Measurements from ENCODE around the gene PAM. TPM values are rescaled to one million over a fixed set of nuclear protein-coding genes. Genes with fewer than 3 reads are reported as not detected.

PAM gene
- polyA plus RNA-seq, 1 donor (not counting 4 experiments of a cell fraction or from before 2014, with no cell fraction given), result 149 TPM

- Histone ChIP-seq H3K9me3 (ENCODE audit: control insufficient read depth, low read depth, low read length) (no peaks in the 10 kb centered on the region), H3K79me2 (ENCODE audit: control insufficient read depth, insufficient read depth, low read length) (no peaks in the 10 kb centered on the region), H3K36me3 (ENCODE audit: control insufficient read depth in 2 of 2, extremely low read depth in 1 of 2, insufficient read depth in 2 of 2, low read length in 2 of 2) (no peaks in the 10 kb centered on the region), H3K4me3 (ENCODE audit: control insufficient read depth in 2 of 3, extremely low read depth in 1 of 3, insufficient read depth in 2 of 3, low read depth in 1 of 3, low read length in 3 of 3) (no peak overlapping the region), H3K9me1 (ENCODE audit: control insufficient read depth, extremely low read depth, insufficient read depth, low read length) (no peaks in the 10 kb centered on the region), H3K4me1 (ENCODE audit: control insufficient read depth, extremely low read depth, insufficient read depth, low read length) (no peaks in the 10 kb centered on the region), H4K20me1 (ENCODE audit: control insufficient read depth, extremely low read depth, insufficient read depth, low read length) (no peaks in the 10 kb centered on the region), H3K9ac (ENCODE audit: control insufficient read depth, extremely low read depth, insufficient read depth, low read length) (no peak overlapping the region), H3K27ac (ENCODE audit: control insufficient read depth, insufficient read depth, low read length) (no peak overlapping the region), H3K4me2 (ENCODE audit: control insufficient read depth, extremely low read depth, insufficient read depth, low read depth, low read length) (no peak overlapping the region), H3K27me3 (ENCODE audit: control insufficient read depth, extremely low read depth, insufficient read depth, low read length) (no peaks in the 10 kb centered on the region), H2AFZ (ENCODE audit: control insufficient read depth, low read length) (no peak overlapping the region)
- FAIRE-seq, result peak; percentile 80
- DNase-seq (ENCODE audit: low read depth, low spot score), result peak; percentile 28
- TF ChIP-seq CTCF (optimal IDR thresholded peaks at IDR 0.05 in 1 of 3, IDR thresholded peaks at IDR 0.05 in 1 of 3, conservative IDR thresholded peaks at IDR 0.05 in 1 of 3; ENCODE audit: extremely low read depth in 1 of 3, insufficient read depth in 2 of 3, low read length in 3 of 3) (no peak), EZH2 (IDR thresholded peaks at IDR 0.05; ENCODE audit: low read length) (no peak)
- dilution Hi-C loops (cut with MboI; ENCODE audit: extremely low pct_ligation_motif_present, low sequenced_read_pairs), result no loop called here
Observed at GRCh38 chr5:103057208-103058130, 302.4 kb downstream of the PAM start.

- H3K4me1 ChIP-seq (ENCODE audit: control insufficient read depth, extremely low read depth, insufficient read depth, low read length), result no peaks in the 10 kb centered on the region
- DNase-seq (ENCODE audit: low read depth, low spot score) (no peak), FAIRE-seq (no peak)
- H3K4me3 ChIP-seq (ENCODE audit: control insufficient read depth in 2 of 3, extremely low read depth in 1 of 3, insufficient read depth in 2 of 3, low read depth in 1 of 3, low read length in 3 of 3), result no peak overlapping the region
- dilution Hi-C loops (cut with MboI; ENCODE audit: extremely low pct_ligation_motif_present, low sequenced_read_pairs), result no loop called here
- TF ChIP-seq EZH2 (IDR thresholded peaks at IDR 0.05; ENCODE audit: low read length), result no peak
- no peak overlapping the region for H3K27ac ChIP-seq (ENCODE audit: control insufficient read depth, insufficient read depth, low read length)
- H3K9ac ChIP-seq (ENCODE audit: control insufficient read depth, extremely low read depth, insufficient read depth, low read length), result no peak overlapping the region
- no peak overlapping the region for H3K4me2 ChIP-seq (ENCODE audit: control insufficient read depth, extremely low read depth, insufficient read depth, low read depth, low read length)
- H2AFZ ChIP-seq (ENCODE audit: control insufficient read depth, low read length), result no peak overlapping the region
- H3K36me3 ChIP-seq (ENCODE audit: control insufficient read depth in 2 of 2, extremely low read depth in 1 of 2, insufficient read depth in 2 of 2, low read length in 2 of 2), result no peaks in the 10 kb centered on the region
- H3K79me2 ChIP-seq (ENCODE audit: control insufficient read depth, insufficient read depth, low read length), result no peaks in the 10 kb centered on the region
- no peaks in the 10 kb centered on the region for H4K20me1 ChIP-seq (ENCODE audit: control insufficient read depth, extremely low read depth, insufficient read depth, low read length)
- H3K9me3 ChIP-seq (ENCODE audit: control insufficient read depth, low read depth, low read length), result no peaks in the 10 kb centered on the region
- no peaks in the 10 kb centered on the region for H3K9me1 ChIP-seq (ENCODE audit: control insufficient read depth, extremely low read depth, insufficient read depth, low read length)
- H3K27me3 ChIP-seq (ENCODE audit: control insufficient read depth, extremely low read depth, insufficient read depth, low read length), result no peaks in the 10 kb centered on the region
Observed at GRCh38 chr5:103059525-103059924, 304.4 kb downstream of the PAM start.
